Measurements from ENCODE around the gene MYO1E.

DNA sequence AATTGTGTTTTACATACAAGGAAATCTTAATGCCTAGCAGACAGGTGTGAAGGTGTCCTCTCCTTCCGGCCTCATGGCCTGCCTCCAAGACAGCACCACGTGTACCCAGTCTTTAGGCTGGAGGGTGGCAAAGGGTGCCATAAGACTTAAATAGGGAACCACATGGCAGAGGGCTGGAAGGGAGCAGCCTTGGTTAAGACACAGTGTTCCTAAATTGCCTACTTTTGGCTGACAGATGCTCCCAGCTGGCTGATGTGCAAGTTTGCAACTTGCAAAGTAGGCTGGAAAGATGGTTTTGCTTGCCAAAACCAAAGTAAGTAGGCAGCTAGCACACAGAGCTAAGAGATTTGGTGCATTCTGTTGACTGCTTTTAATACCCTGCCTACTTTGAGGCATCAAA, 222.5 kb downstream of the MYO1E start:
- no peak for TF ChIP-seq CTCF (IDR thresholded peaks at IDR 0.05; ENCODE audit: control extremely low read depth in 1 of 3, insufficient read depth in 1 of 3, low read depth in 1 of 3, low read length in 3 of 3)
- no peak for TF ChIP-seq ATF3 (IDR thresholded peaks at IDR 0.05; ENCODE audit: insufficient read depth, low read depth, low read length)
- no peak for TF ChIP-seq SRF (IDR thresholded peaks at IDR 0.05; ENCODE audit: low read depth, low read length)
- no peak for TF ChIP-seq JUND (IDR thresholded peaks at IDR 0.05; ENCODE audit: low read length)
- TF ChIP-seq POLR2AphosphoS5 (IDR thresholded peaks at IDR 0.05; ENCODE audit: low read depth, low read length): no peak
- no peak for TF ChIP-seq POLR2A (IDR thresholded peaks at IDR 0.05; ENCODE audit: control extremely low read depth in 1 of 2, low read depth in 2 of 2, low read length in 2 of 2)
- TF ChIP-seq TEAD4 (IDR thresholded peaks at IDR 0.05; ENCODE audit: low read depth, low read length): no peak
- no peak for TF ChIP-seq SIX5 (IDR thresholded peaks at IDR 0.05; ENCODE audit: low read depth, low read length)
- TF ChIP-seq PHF8 (conservative IDR thresholded peaks at IDR 0.05; ENCODE audit: low read depth, low read length): no peak
